OCI-LY7 (cell line): Measurements from ENCODE around the gene ANKRD30A. TPM values are rescaled to one million over a fixed set of nuclear protein-coding genes. Genes with fewer than 3 reads are reported as not detected.

Source experiments
- BruUV-seq: library from RNA; stranded (reverse); fragments of 400-500 nt; replicated peaks from 2 replicates; lab custom pipeline; 2021; lab: Mats Ljungman, UMichigan
- CTCF ChIA-PET: fragments of 300-600 bp; sonication (Branson Sonifier 250); formaldehyde crosslinking; loops from one replicate; lab custom pipeline; 2022; ENCODE audit warnings: antibody characterized with exemption; ENCODE audit not compliant: unreplicated experiment; lab: Charles Lee
- POLR2A ChIA-PET: fragments of 300-600 bp; sonication (Branson Sonifier 250); formaldehyde crosslinking; loops from one replicate; lab custom pipeline; 2022; ENCODE audit warnings: antibody characterized with exemption; lab: Charles Lee
- DNase-seq: peaks from one replicate; pipeline ENCODE4 v3.0.0-alpha.2; 2015; ENCODE audit warnings: low spot score
- H2AFZ ChIP-seq: fragments of 200-600 bp; sonication (generic), shearing (Covaris generic); 2 replicates; pipeline ENCODE4 v1.6.1; 2014; ENCODE audit warnings: mild to moderate bottlenecking, antibody characterized with exemption, low read length, moderate library complexity
- H3K27ac ChIP-seq: fragments of 200-600 bp; sonication (generic); 2 replicates; pipeline ENCODE4 v1.5.1; 2014; ENCODE audit warnings: mixed run types, low read depth, mild to moderate bottlenecking, moderate library complexity, low read length, inconsistent platforms; ENCODE audit not compliant: poor library complexity, severe bottlenecking
- H3K36me3 ChIP-seq: fragments of 200-600 bp; sonication (generic); 2 replicates; pipeline ENCODE4 v1.6.1; 2014; ENCODE audit warnings: mild to moderate bottlenecking, antibody characterized with exemption, low read length, moderate library complexity, mixed read lengths; ENCODE audit not compliant: insufficient read depth
- H3K4me1 ChIP-seq: fragments of 200-600 bp; sonication (generic); 2 replicates; pipeline ENCODE4 v1.5.1; 2014; ENCODE audit warnings: mild to moderate bottlenecking, low read length; ENCODE audit not compliant: insufficient read depth, poor library complexity, severe bottlenecking
- H3K4me2 ChIP-seq: fragments of 200-600 bp; sonication (generic); 2 replicates; pipeline ENCODE4 v1.6.1; 2014; ENCODE audit warnings: mild to moderate bottlenecking, low read length
- H3K4me3 ChIP-seq: fragments of 200-600 bp; sonication (generic); 2 replicates; pipeline ENCODE4 v1.5.1; 2014; ENCODE audit warnings: mild to moderate bottlenecking, low read depth, low read length; ENCODE audit not compliant: poor library complexity, severe bottlenecking
- H3K79me2 ChIP-seq: fragments of 200-600 bp; sonication (generic); 2 replicates; pipeline ENCODE4 v1.6.1; 2016; ENCODE audit warnings: low read depth, mild to moderate bottlenecking, low read length, moderate library complexity, mixed read lengths; ENCODE audit not compliant: insufficient read depth
- H3K9me2 ChIP-seq: fragments of 200-600 bp; sonication (generic); 2 replicates; pipeline ENCODE4 v1.6.1; 2016; ENCODE audit warnings: mild to moderate bottlenecking, low read length, mixed read lengths; ENCODE audit not compliant: insufficient read depth
- H3K9me3 ChIP-seq: fragments of 200-600 bp; sonication (generic); 2 replicates; pipeline ENCODE4 v1.6.1; 2014; ENCODE audit warnings: mild to moderate bottlenecking, mixed run types, low read length, mixed read lengths
- H4K20me1 ChIP-seq: fragments of 200-600 bp; sonication (generic); 2 replicates; pipeline ENCODE4 v1.6.1; 2014; ENCODE audit warnings: mild to moderate bottlenecking, antibody characterized with exemption, low read length, moderate library complexity, mixed read lengths; ENCODE audit not compliant: insufficient read depth
- CTCF ChIP-seq: fragments of 200-600 bp; sonication (generic); conservative IDR thresholded peaks from 2 replicates; pipeline ENCODE4 v1.5.1; 2014; ENCODE audit warnings: mild to moderate bottlenecking, antibody characterized with exemption, low read length, moderate library complexity, mixed read lengths
- EZH2phosphoT487 ChIP-seq: fragments of 200-600 bp; sonication (generic); IDR thresholded peaks from 2 replicates; pipeline ENCODE4 v1.6.1; 2018; ENCODE audit warnings: low read depth, borderline replicate concordance, mild to moderate bottlenecking, mixed run types, antibody characterized with exemption, low read length, moderate library complexity, mixed read lengths
- intact Hi-C: fragments of 100-400 bp; cut with micrococcal nuclease; formaldehyde crosslinking; loops from one replicate; pipeline ENCODE4 v1.10.0; 2022; ENCODE audit not compliant: unreplicated experiment
- total RNA-seq, 2 experiments: library from RNA; depleted of rRNA in 1 of 2; stranded (reverse); fragments of >200 nt in 1 of 2; shearing (Covaris generic) in 1 of 2; gene quantifications; 2 replicates each; pipeline ENCODE4 v1.2.3, GENCODE V29; 2014 to 2022

ANKRD30A gene
- total RNA-seq, 2 experiments from 2014 or later, result not detected

- Histone ChIP-seq H3K27ac (no peak overlapping the region), H3K4me2 (no peak overlapping the region), H3K9me2 (no peaks in the 10 kb centered on the region), H3K9me3 (no peaks in the 10 kb centered on the region), H3K4me1 (no peaks in the 10 kb centered on the region), H3K4me3 (no peak overlapping the region), H4K20me1 (no peaks in the 10 kb centered on the region), H3K79me2 (no peaks in the 10 kb centered on the region), H2AFZ (no peak overlapping the region), H3K36me3 (no peaks in the 10 kb centered on the region)
- intact Hi-C loops, result no loop called here
- no peak for TF ChIP-seq EZH2phosphoT487
- TF ChIP-seq CTCF, result no peak
- ChIA-PET CTCF (no interaction called here), POLR2A (no interaction called here)
- DNase-seq, result no peak
- no TSS peak for BruUV-seq
Observed at GRCh38 chr10:37222046-37222445, 96.6 kb downstream of the ANKRD30A start.

- intact Hi-C loops, result no loop called here
- Histone ChIP-seq H3K9me2 (no peaks in the 10 kb centered on the region), H3K27ac (no peak overlapping the region), H3K4me1 (no peaks in the 10 kb centered on the region), H3K9me3 (no peaks in the 10 kb centered on the region), H3K4me2 (no peak overlapping the region), H3K36me3 (no peaks in the 10 kb centered on the region), H4K20me1 (no peaks in the 10 kb centered on the region), H2AFZ (no peak overlapping the region), H3K4me3 (no peak overlapping the region), H3K79me2 (no peaks in the 10 kb centered on the region)
- POLR2A ChIA-PET, result no interaction called here
- CTCF ChIA-PET, result no interaction called here
- TF ChIP-seq CTCF (no peak), EZH2phosphoT487 (no peak)
- no peak for DNase-seq
- BruUV-seq, result no TSS peak
Observed at GRCh38 chr10:37225163-37225562, 99.8 kb downstream of the ANKRD30A start.

GRCh38 chr10:37226524-37226923 lies 101.1 kb downstream of the ANKRD30A start:
- Histone ChIP-seq H4K20me1 (no peaks in the 10 kb centered on the region), H2AFZ (no peak overlapping the region), H3K36me3 (no peaks in the 10 kb centered on the region), H3K9me2 (no peaks in the 10 kb centered on the region), H3K27ac (no peak overlapping the region), H3K79me2 (no peaks in the 10 kb centered on the region), H3K9me3 (no peaks in the 10 kb centered on the region), H3K4me2 (no peak overlapping the region), H3K4me1 (no peaks in the 10 kb centered on the region), H3K4me3 (no peak overlapping the region)
- ChIA-PET POLR2A (interaction anchor here (0.6 to 1.3 kb wide), 3 partner anchors 8 to 892 kb away, joined by 3 to 5 read pairs (median 3); no protein-coding TSS in a partner anchor), CTCF (no interaction called here)
- intact Hi-C loops, result no loop called here
- no TSS peak for BruUV-seq
- no peak for DNase-seq
- TF ChIP-seq CTCF (no peak), EZH2phosphoT487 (no peak)
